PC-3 (cell line): ENCODE measurements around the gene SAE1.

Experiments used
- EZH2 ChIP-seq: fragments of 300-600 bp; sonication (generic); IDR thresholded peaks from one replicate; pipeline ENCODE4 v1.6.1; 2017; ENCODE audit warnings: antibody characterized with exemption, mild to moderate bottlenecking, low read length; ENCODE audit not compliant: unreplicated experiment
- EZH2phosphoT487 ChIP-seq: fragments of 300-600 bp; sonication (generic); IDR thresholded peaks from 2 replicates; pipeline ENCODE4 v1.6.1; 2018; ENCODE audit warnings: mild to moderate bottlenecking, antibody characterized with exemption, low read length, borderline replicate concordance
- TF ChIP-seq, protein P1 (sequence below): fragments of 300-600 bp; sonication (generic); conservative IDR thresholded peaks from 2 replicates; pipeline ENCODE4 v1.5.1; 2017; ENCODE audit warnings: antibody characterized with exemption, low read depth, mild to moderate bottlenecking, low read length

DNA sequence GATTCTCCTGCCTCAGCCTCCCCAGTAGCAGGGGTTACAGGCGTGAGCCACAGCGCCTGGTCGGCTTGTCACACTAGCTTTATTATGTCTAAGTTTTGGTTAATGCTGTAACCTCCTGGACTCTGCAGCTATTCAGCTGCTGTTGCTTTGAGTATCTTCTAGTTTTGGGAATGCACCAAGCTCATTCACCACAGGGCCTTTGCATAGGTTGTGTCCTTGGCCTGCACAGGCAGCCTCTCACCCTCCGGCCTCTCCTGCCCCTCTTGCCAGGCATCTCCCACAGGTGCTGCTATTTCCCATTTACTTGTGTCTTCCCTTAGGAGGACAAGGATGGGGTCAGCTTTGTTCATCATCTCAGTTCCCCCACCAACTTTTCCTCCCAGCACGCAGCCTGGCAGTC, 123.3 kb downstream of the SAE1 start:
- no peak for TF ChIP-seq EZH2
- TF ChIP-seq, protein P1, sequence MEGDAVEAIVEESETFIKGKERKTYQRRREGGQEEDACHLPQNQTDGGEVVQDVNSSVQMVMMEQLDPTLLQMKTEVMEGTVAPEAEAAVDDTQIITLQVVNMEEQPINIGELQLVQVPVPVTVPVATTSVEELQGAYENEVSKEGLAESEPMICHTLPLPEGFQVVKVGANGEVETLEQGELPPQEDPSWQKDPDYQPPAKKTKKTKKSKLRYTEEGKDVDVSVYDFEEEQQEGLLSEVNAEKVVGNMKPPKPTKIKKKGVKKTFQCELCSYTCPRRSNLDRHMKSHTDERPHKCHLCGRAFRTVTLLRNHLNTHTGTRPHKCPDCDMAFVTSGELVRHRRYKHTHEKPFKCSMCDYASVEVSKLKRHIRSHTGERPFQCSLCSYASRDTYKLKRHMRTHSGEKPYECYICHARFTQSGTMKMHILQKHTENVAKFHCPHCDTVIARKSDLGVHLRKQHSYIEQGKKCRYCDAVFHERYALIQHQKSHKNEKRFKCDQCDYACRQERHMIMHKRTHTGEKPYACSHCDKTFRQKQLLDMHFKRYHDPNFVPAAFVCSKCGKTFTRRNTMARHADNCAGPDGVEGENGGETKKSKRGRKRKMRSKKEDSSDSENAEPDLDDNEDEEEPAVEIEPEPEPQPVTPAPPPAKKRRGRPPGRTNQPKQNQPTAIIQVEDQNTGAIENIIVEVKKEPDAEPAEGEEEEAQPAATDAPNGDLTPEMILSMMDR: no peak
- no peak for TF ChIP-seq EZH2phosphoT487
